Measurements from ENCODE around the gene LIPE. TPM values are rescaled to one million over a fixed set of nuclear protein-coding genes. Genes with fewer than 3 reads are reported as not detected.

The LIPE gene
- polyA plus RNA-seq, 1 donor (not counting 4 experiments of a cell fraction or from before 2014, with no cell fraction given): 6.1 TPM

DNA sequence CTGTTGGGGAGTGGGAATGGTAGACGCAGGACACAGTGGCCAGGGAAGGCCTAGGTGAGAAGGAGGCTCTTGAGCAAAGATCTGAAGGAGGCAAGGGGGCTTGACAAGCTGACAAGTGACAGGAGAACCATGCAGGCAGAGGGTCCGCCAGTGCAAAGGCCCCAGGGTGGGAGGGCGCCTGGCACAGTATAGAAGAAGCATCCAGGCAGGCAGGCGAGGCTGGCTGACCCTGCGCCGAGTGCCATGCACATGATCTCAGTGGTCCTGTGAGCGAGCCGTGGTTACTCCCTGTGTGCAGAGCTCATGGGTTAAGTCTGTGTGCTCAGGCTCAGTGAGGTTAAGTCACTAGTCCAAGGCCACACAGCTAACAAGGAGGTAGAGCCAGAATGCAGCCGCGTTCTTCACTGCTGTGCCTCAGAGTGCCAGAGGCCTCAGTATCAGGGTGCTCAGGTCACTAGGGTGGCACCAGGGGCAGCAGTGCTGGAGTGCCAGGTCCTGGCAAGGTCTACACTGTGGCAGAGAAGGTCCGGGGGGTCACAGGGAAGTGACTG, 52.3 kb downstream of the LIPE start:
- FAIRE-seq (no peak), DNase-seq (ENCODE audit: low read depth, low spot score) (no peak)
- H3K79me2 ChIP-seq (ENCODE audit: control insufficient read depth, insufficient read depth, low read length): no peaks in the 10 kb centered on the region
- no peaks in the 10 kb centered on the region for H3K9me1 ChIP-seq (ENCODE audit: control insufficient read depth, extremely low read depth, insufficient read depth, low read length)
- no peak overlapping the region for H3K27ac ChIP-seq (ENCODE audit: control insufficient read depth, insufficient read depth, low read length)
- H3K4me2 ChIP-seq (ENCODE audit: control insufficient read depth, extremely low read depth, insufficient read depth, low read depth, low read length): no peak overlapping the region
- no peak overlapping the region for H3K9ac ChIP-seq (ENCODE audit: control insufficient read depth, extremely low read depth, insufficient read depth, low read length)
- H3K36me3 ChIP-seq (ENCODE audit: control insufficient read depth in 2 of 2, extremely low read depth in 1 of 2, insufficient read depth in 2 of 2, low read length in 2 of 2): peaks cover 0 to 4% of the 10 kb centered on the region in 2 experiments
- peaks cover 6% of the 10 kb centered on the region for H3K4me1 ChIP-seq (ENCODE audit: control insufficient read depth, extremely low read depth, insufficient read depth, low read length)
- dilution Hi-C loops (cut with MboI; ENCODE audit: extremely low pct_ligation_motif_present, low sequenced_read_pairs): no loop called here
- H3K9me3 ChIP-seq (ENCODE audit: control insufficient read depth, low read depth, low read length): no peaks in the 10 kb centered on the region
- H2AFZ ChIP-seq (ENCODE audit: control insufficient read depth, low read length): no peak overlapping the region
- H4K20me1 ChIP-seq (ENCODE audit: control insufficient read depth, extremely low read depth, insufficient read depth, low read length): no peaks in the 10 kb centered on the region
- TF ChIP-seq EZH2 (IDR thresholded peaks at IDR 0.05; ENCODE audit: low read length): no peak
- TF ChIP-seq, protein P1, sequence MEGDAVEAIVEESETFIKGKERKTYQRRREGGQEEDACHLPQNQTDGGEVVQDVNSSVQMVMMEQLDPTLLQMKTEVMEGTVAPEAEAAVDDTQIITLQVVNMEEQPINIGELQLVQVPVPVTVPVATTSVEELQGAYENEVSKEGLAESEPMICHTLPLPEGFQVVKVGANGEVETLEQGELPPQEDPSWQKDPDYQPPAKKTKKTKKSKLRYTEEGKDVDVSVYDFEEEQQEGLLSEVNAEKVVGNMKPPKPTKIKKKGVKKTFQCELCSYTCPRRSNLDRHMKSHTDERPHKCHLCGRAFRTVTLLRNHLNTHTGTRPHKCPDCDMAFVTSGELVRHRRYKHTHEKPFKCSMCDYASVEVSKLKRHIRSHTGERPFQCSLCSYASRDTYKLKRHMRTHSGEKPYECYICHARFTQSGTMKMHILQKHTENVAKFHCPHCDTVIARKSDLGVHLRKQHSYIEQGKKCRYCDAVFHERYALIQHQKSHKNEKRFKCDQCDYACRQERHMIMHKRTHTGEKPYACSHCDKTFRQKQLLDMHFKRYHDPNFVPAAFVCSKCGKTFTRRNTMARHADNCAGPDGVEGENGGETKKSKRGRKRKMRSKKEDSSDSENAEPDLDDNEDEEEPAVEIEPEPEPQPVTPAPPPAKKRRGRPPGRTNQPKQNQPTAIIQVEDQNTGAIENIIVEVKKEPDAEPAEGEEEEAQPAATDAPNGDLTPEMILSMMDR (optimal IDR thresholded peaks at IDR 0.05 in 1 of 3, IDR thresholded peaks at IDR 0.05 in 1 of 3, conservative IDR thresholded peaks at IDR 0.05 in 1 of 3; ENCODE audit: extremely low read depth in 1 of 3, insufficient read depth in 2 of 3, low read length in 3 of 3): no peak
- no peak overlapping the region for H3K4me3 ChIP-seq (ENCODE audit: control insufficient read depth in 2 of 3, extremely low read depth in 1 of 3, insufficient read depth in 2 of 3, low read depth in 1 of 3, low read length in 3 of 3)
- H3K27me3 ChIP-seq (ENCODE audit: control insufficient read depth, extremely low read depth, insufficient read depth, low read length): no peaks in the 10 kb centered on the region

DNA sequence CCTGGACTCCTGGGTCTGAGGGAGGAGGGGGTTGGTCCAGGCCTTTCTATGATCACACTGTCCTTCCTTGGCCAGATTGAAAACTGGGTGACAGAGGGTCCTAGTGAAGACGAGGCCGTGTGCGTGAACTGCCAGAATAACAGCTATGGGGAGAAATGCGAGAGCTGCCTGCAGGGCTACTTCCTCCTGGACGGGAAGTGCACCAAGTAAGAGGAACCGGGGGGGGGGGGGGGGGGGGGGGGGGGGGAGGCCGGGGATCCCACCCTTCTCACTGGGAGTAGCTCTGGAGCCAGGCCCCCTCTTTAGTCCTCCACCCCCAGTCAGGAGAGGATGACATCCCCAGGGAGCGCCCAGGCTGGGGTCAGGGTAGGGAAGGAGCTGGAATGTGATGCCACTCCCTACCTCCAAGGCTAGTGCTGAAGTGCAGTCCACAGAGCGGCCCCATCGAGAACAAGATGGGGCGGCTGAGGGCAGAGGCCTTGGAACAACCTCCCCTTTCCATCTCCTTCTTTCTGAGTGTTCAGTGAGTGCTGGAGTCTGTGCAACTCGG, 56.5 kb downstream of the LIPE start:
- Histone ChIP-seq H3K9me1 (ENCODE audit: control insufficient read depth, extremely low read depth, insufficient read depth, low read length) (no peaks in the 10 kb centered on the region), H3K79me2 (ENCODE audit: control insufficient read depth, insufficient read depth, low read length) (no peaks in the 10 kb centered on the region), H3K36me3 (ENCODE audit: control insufficient read depth in 2 of 2, extremely low read depth in 1 of 2, insufficient read depth in 2 of 2, low read length in 2 of 2) (peaks cover 0 to 5% of the 10 kb centered on the region in 2 experiments), H3K9ac (ENCODE audit: control insufficient read depth, extremely low read depth, insufficient read depth, low read length) (no peak overlapping the region), H3K9me3 (ENCODE audit: control insufficient read depth, low read depth, low read length) (no peaks in the 10 kb centered on the region), H3K27ac (ENCODE audit: control insufficient read depth, insufficient read depth, low read length) (no peak overlapping the region), H4K20me1 (ENCODE audit: control insufficient read depth, extremely low read depth, insufficient read depth, low read length) (no peaks in the 10 kb centered on the region), H3K4me3 (ENCODE audit: control insufficient read depth in 2 of 3, extremely low read depth in 1 of 3, insufficient read depth in 2 of 3, low read depth in 1 of 3, low read length in 3 of 3) (no peak overlapping the region), H3K27me3 (ENCODE audit: control insufficient read depth, extremely low read depth, insufficient read depth, low read length) (no peaks in the 10 kb centered on the region), H3K4me1 (ENCODE audit: control insufficient read depth, extremely low read depth, insufficient read depth, low read length) (no peaks in the 10 kb centered on the region), H2AFZ (ENCODE audit: control insufficient read depth, low read length) (no peak overlapping the region), H3K4me2 (ENCODE audit: control insufficient read depth, extremely low read depth, insufficient read depth, low read depth, low read length) (no peak overlapping the region)
- FAIRE-seq (no peak), DNase-seq (ENCODE audit: low read depth, low spot score) (no peak)
- dilution Hi-C loops (cut with MboI; ENCODE audit: extremely low pct_ligation_motif_present, low sequenced_read_pairs): no loop called here
- TF ChIP-seq, protein P1 (optimal IDR thresholded peaks at IDR 0.05 in 1 of 3, IDR thresholded peaks at IDR 0.05 in 1 of 3, conservative IDR thresholded peaks at IDR 0.05 in 1 of 3; ENCODE audit: extremely low read depth in 1 of 3, insufficient read depth in 2 of 3, low read length in 3 of 3): no peak
- no peak for TF ChIP-seq EZH2 (IDR thresholded peaks at IDR 0.05; ENCODE audit: low read length)

All from keratinocyte (primary cell).